ENCODE measurements around the gene MSH6. TPM values are rescaled to one million over a fixed set of nuclear protein-coding genes. Genes with fewer than 3 reads are reported as not detected.

The MSH6 gene
- total and polyA plus RNA-seq, 9 of the 15 experiments (the other 6 are each of a cell fraction or from before 2014, with no cell fraction given): 15.3 to 147 (median 80.5) TPM

DNA sequence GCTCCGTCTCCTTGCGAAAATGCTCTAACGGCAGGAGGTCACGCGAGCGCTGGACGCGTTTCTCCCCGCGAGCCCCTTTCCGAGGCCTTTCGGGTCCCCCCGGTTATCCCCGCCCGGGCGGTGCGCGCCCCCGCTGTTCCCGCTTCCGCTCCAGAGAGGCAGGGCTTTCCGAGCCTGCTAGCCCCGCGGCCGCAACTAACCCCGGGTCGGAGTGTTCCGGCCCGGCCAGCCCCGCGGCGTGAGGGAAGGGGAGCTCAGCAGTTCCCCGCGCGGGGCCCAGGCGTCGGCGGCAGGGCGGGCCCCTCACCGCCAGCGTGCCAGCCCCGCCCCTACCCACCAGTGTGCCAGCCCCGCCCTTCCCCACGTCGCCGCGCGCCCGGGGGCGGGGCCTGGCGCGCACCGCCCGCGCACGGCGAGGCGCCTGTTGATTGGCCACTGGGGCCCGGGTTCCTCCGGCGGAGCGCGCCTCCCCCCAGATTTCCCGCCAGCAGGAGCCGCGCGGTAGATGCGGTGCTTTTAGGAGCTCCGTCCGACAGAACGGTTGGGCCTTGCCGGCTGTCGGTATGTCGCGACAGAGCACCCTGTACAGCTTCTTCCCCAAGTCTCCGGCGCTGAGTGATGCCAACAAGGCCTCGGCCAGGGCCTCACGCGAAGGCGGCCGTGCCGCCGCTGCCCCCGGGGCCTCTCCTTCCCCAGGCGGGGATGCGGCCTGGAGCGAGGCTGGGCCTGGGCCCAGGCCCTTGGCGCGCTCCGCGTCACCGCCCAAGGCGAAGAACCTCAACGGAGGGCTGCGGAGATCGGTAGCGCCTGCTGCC lies at the start of gene MSH6 (continued):
- TF ChIP-seq, protein P1, sequence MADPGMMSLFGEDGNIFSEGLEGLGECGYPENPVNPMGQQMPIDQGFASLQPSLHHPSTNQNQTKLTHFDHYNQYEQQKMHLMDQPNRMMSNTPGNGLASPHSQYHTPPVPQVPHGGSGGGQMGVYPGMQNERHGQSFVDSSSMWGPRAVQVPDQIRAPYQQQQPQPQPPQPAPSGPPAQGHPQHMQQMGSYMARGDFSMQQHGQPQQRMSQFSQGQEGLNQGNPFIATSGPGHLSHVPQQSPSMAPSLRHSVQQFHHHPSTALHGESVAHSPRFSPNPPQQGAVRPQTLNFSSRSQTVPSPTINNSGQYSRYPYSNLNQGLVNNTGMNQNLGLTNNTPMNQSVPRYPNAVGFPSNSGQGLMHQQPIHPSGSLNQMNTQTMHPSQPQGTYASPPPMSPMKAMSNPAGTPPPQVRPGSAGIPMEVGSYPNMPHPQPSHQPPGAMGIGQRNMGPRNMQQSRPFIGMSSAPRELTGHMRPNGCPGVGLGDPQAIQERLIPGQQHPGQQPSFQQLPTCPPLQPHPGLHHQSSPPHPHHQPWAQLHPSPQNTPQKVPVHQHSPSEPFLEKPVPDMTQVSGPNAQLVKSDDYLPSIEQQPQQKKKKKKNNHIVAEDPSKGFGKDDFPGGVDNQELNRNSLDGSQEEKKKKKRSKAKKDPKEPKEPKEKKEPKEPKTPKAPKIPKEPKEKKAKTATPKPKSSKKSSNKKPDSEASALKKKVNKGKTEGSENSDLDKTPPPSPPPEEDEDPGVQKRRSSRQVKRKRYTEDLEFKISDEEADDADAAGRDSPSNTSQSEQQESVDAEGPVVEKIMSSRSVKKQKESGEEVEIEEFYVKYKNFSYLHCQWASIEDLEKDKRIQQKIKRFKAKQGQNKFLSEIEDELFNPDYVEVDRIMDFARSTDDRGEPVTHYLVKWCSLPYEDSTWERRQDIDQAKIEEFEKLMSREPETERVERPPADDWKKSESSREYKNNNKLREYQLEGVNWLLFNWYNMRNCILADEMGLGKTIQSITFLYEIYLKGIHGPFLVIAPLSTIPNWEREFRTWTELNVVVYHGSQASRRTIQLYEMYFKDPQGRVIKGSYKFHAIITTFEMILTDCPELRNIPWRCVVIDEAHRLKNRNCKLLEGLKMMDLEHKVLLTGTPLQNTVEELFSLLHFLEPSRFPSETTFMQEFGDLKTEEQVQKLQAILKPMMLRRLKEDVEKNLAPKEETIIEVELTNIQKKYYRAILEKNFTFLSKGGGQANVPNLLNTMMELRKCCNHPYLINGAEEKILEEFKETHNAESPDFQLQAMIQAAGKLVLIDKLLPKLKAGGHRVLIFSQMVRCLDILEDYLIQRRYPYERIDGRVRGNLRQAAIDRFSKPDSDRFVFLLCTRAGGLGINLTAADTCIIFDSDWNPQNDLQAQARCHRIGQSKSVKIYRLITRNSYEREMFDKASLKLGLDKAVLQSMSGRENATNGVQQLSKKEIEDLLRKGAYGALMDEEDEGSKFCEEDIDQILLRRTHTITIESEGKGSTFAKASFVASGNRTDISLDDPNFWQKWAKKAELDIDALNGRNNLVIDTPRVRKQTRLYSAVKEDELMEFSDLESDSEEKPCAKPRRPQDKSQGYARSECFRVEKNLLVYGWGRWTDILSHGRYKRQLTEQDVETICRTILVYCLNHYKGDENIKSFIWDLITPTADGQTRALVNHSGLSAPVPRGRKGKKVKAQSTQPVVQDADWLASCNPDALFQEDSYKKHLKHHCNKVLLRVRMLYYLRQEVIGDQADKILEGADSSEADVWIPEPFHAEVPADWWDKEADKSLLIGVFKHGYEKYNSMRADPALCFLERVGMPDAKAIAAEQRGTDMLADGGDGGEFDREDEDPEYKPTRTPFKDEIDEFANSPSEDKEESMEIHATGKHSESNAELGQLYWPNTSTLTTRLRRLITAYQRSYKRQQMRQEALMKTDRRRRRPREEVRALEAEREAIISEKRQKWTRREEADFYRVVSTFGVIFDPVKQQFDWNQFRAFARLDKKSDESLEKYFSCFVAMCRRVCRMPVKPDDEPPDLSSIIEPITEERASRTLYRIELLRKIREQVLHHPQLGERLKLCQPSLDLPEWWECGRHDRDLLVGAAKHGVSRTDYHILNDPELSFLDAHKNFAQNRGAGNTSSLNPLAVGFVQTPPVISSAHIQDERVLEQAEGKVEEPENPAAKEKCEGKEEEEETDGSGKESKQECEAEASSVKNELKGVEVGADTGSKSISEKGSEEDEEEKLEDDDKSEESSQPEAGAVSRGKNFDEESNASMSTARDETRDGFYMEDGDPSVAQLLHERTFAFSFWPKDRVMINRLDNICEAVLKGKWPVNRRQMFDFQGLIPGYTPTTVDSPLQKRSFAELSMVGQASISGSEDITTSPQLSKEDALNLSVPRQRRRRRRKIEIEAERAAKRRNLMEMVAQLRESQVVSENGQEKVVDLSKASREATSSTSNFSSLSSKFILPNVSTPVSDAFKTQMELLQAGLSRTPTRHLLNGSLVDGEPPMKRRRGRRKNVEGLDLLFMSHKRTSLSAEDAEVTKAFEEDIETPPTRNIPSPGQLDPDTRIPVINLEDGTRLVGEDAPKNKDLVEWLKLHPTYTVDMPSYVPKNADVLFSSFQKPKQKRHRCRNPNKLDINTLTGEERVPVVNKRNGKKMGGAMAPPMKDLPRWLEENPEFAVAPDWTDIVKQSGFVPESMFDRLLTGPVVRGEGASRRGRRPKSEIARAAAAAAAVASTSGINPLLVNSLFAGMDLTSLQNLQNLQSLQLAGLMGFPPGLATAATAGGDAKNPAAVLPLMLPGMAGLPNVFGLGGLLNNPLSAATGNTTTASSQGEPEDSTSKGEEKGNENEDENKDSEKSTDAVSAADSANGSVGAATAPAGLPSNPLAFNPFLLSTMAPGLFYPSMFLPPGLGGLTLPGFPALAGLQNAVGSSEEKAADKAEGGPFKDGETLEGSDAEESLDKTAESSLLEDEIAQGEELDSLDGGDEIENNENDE (IDR thresholded peaks at IDR 0.05; ENCODE audit: low read depth, low read length): no peak
- TF ChIP-seq SMARCA4 (IDR thresholded peaks at IDR 0.05) (no peak), ZNF431 (CRISPR knock-in tag; IDR thresholded peaks at IDR 0.05) (peak; percentile 72), RAD21 (CRISPR knock-in tag; conservative IDR thresholded peaks at IDR 0.05 in 1 of 2, IDR thresholded peaks at IDR 0.05 in 1 of 2) (no peak), ETV5 (CRISPR knock-in tag; IDR thresholded peaks at IDR 0.05; ENCODE audit: low read depth) (no peak), TEAD4 (IDR thresholded peaks at IDR 0.05; ENCODE audit: low read length) (0 out of 2 replicates have a peak, but pooled peaks have one; percentile 34), TEAD4 (CRISPR knock-in tag; IDR thresholded peaks at IDR 0.05; ENCODE audit: borderline replicate concordance) (no peak), RB1 (IDR thresholded peaks at IDR 0.05; ENCODE audit: low read depth) (peak; percentile 100), ZNF766 (CRISPR knock-in tag; conservative IDR thresholded peaks at IDR 0.05) (no peak), ZNF717 (CRISPR knock-in tag; IDR thresholded peaks at IDR 0.05) (no peak), ZNF212 (CRISPR knock-in tag; IDR thresholded peaks at IDR 0.05) (no peak), DPF2 (IDR thresholded peaks at IDR 0.05) (no peak), NFYB (IDR thresholded peaks at IDR 0.05; ENCODE audit: extremely low read depth, insufficient read length) (no peak), SMAD1 (IDR thresholded peaks at IDR 0.05; ENCODE audit: low read depth, low read length, partially characterized antibody) (no peak)
- TF ChIP-seq, protein P2, sequence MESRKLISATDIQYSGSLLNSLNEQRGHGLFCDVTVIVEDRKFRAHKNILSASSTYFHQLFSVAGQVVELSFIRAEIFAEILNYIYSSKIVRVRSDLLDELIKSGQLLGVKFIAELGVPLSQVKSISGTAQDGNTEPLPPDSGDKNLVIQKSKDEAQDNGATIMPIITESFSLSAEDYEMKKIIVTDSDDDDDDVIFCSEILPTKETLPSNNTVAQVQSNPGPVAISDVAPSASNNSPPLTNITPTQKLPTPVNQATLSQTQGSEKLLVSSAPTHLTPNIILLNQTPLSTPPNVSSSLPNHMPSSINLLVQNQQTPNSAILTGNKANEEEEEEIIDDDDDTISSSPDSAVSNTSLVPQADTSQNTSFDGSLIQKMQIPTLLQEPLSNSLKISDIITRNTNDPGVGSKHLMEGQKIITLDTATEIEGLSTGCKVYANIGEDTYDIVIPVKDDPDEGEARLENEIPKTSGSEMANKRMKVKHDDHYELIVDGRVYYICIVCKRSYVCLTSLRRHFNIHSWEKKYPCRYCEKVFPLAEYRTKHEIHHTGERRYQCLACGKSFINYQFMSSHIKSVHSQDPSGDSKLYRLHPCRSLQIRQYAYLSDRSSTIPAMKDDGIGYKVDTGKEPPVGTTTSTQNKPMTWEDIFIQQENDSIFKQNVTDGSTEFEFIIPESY (CRISPR knock-in tag; IDR thresholded peaks at IDR 0.05): no peak; the same call in none of the 2 replicates
